H9 (cell line): ENCODE measurements around the gene GALNT2. TPM values are rescaled to one million over a fixed set of nuclear protein-coding genes. Genes with fewer than 3 reads are reported as not detected.
A peak's percentile ranks its signal among the peaks of the same experiment; 100 is the strongest.

ENCODE experiments used
- DNase-seq: peaks from one replicate; pipeline ENCODE4 v3.0.0-alpha.2; 2017
- H2AFZ ChIP-seq: one replicate; pipeline ENCODE4 v1.6.1; 2013; ENCODE audit warnings: mild to moderate bottlenecking, low read length, control low read depth, moderate library complexity
- H2AK5ac ChIP-seq: 2 replicates; pipeline ENCODE4 v1.6.1; 2013; ENCODE audit warnings: low read length, control low read depth, mixed read lengths; ENCODE audit not compliant: insufficient read length
- H2BK120ac ChIP-seq: one replicate; pipeline ENCODE4 v1.6.1; 2013; ENCODE audit warnings: low read depth, mild to moderate bottlenecking, low read length, control low read depth, inconsistent platforms; ENCODE audit not compliant: poor library complexity, severe bottlenecking
- H2BK12ac ChIP-seq: 2 replicates; pipeline ENCODE4 v1.6.1; 2013; ENCODE audit warnings: low read length, control low read depth, mixed read lengths, low read depth; ENCODE audit not compliant: insufficient read length
- H2BK15ac ChIP-seq: 2 replicates; pipeline ENCODE4 v1.6.1; 2013; ENCODE audit warnings: low read depth, low read length, control low read depth
- H2BK20ac ChIP-seq: one replicate; pipeline ENCODE4 v1.6.1; 2013; ENCODE audit warnings: low read depth, mild to moderate bottlenecking, low read length, control low read depth, inconsistent platforms; ENCODE audit not compliant: poor library complexity, severe bottlenecking
- H2BK5ac ChIP-seq: 2 replicates; pipeline ENCODE4 v1.6.1; 2013; ENCODE audit warnings: low read length, control low read depth, mixed read lengths; ENCODE audit not compliant: insufficient read length
- H3K14ac ChIP-seq: 2 replicates; pipeline ENCODE4 v1.6.1; 2013; ENCODE audit warnings: low read length, control low read depth; ENCODE audit not compliant: insufficient read depth
- H3K18ac ChIP-seq: 2 replicates; pipeline ENCODE4 v1.6.1; 2013; ENCODE audit warnings: low read depth, mild to moderate bottlenecking, mixed read lengths, low read length, control low read depth; ENCODE audit not compliant: insufficient read length
- H3K23ac ChIP-seq: 2 replicates; pipeline ENCODE4 v1.6.1; 2013; ENCODE audit warnings: low read length, control low read depth, mixed read lengths, low read depth; ENCODE audit not compliant: insufficient read length
- H3K23me2 ChIP-seq: 2 replicates; pipeline ENCODE4 v1.6.1; 2013; ENCODE audit warnings: low read depth, mild to moderate bottlenecking, mixed read lengths, low read length, control low read depth; ENCODE audit not compliant: insufficient read length, poor library complexity, severe bottlenecking
- H3K27ac ChIP-seq: 2 replicates; pipeline ENCODE4 v1.5.1; 2013; ENCODE audit warnings: low read length, control low read depth, mixed read lengths, low read depth; ENCODE audit not compliant: insufficient read length
- H3K27me3 ChIP-seq: 2 replicates; pipeline ENCODE4 v1.6.1; 2013; ENCODE audit warnings: low read length, control low read depth, inconsistent platforms; ENCODE audit not compliant: insufficient read depth
- H3K4ac ChIP-seq: 2 replicates; pipeline ENCODE4 v1.6.1; 2013; ENCODE audit warnings: low read depth, mild to moderate bottlenecking, control low read depth, inconsistent platforms, low read length, moderate library complexity
- H3K4me1 ChIP-seq: 2 replicates; pipeline ENCODE4 v1.6.1; 2013; ENCODE audit warnings: low read length, control low read depth, inconsistent platforms; ENCODE audit not compliant: insufficient read depth
- H3K4me2 ChIP-seq: 2 replicates; pipeline ENCODE4 v1.6.1; 2013; ENCODE audit warnings: low read length, control low read depth, mixed read lengths; ENCODE audit not compliant: insufficient read length, insufficient read depth
- H3K56ac ChIP-seq: 2 replicates; pipeline ENCODE4 v1.6.1; 2013; ENCODE audit warnings: low read depth, mild to moderate bottlenecking, mixed read lengths, low read length, control low read depth; ENCODE audit not compliant: insufficient read length
- H3K79me1 ChIP-seq: 2 replicates; pipeline ENCODE4 v1.6.1; 2013; ENCODE audit warnings: low read depth, mild to moderate bottlenecking, moderate library complexity, low read length, control low read depth, inconsistent platforms; ENCODE audit not compliant: insufficient read depth, poor library complexity, severe bottlenecking
- H3K79me2 ChIP-seq: 2 replicates; pipeline ENCODE4 v1.6.1; 2013; ENCODE audit warnings: low read length, control low read depth, inconsistent platforms; ENCODE audit not compliant: insufficient read depth
- H3K9ac ChIP-seq: 2 replicates; pipeline ENCODE4 v1.6.1; 2013; ENCODE audit warnings: low read length, control low read depth, mixed read lengths; ENCODE audit not compliant: insufficient read length; ENCODE audit errors: extremely low read depth
- H3K9me3 ChIP-seq: one replicate; pipeline ENCODE4 v1.6.1; 2013; ENCODE audit warnings: low read depth, low read length, inconsistent platforms; ENCODE audit not compliant: control insufficient read depth
- H3T11ph ChIP-seq: one replicate; pipeline ENCODE4 v1.6.1; 2013; ENCODE audit warnings: mild to moderate bottlenecking, low read length, control low read depth, inconsistent platforms
- H4K20me1 ChIP-seq: one replicate; pipeline ENCODE4 v1.6.1; 2013; ENCODE audit not compliant: control insufficient read depth, insufficient read length, insufficient read depth
- H4K5ac ChIP-seq: 2 replicates; pipeline ENCODE4 v1.6.1; 2013; ENCODE audit warnings: low read depth, mild to moderate bottlenecking, mixed read lengths, low read length, control low read depth; ENCODE audit not compliant: insufficient read length
- H4K8ac ChIP-seq: replicated peaks from 2 replicates; pipeline ENCODE4 v1.6.1; 2013; ENCODE audit warnings: low read length, control low read depth, mixed read lengths, low read depth; ENCODE audit not compliant: insufficient read length
- H4K91ac ChIP-seq: 2 replicates; pipeline ENCODE4 v1.6.1; 2013; ENCODE audit warnings: low read depth, mild to moderate bottlenecking, moderate library complexity, mixed read lengths, low read length, control low read depth; ENCODE audit not compliant: insufficient read length
- H3K27ac Mint-ChIP-seq, 3 experiments: 2 replicates in 2 of 3; 3 replicates in 1 of 3; pipeline ENCODE4 v1.8.0; 2020 to 2021; ENCODE audit warnings: mixed read lengths in 3 of 3, mild to moderate bottlenecking in 1 of 3, moderate library complexity in 1 of 3
- H3K27me3 Mint-ChIP-seq: 2 replicates; pipeline ENCODE4 v1.8.0; 2021; ENCODE audit warnings: low read depth, mild to moderate bottlenecking, moderate library complexity, mixed read lengths
- H3K36me3 Mint-ChIP-seq, 3 experiments: 2 replicates in 2 of 3; 3 replicates in 1 of 3; pipeline ENCODE4 v1.8.0; 2020 to 2021; ENCODE audit warnings: low read depth in 3 of 3, mixed read lengths in 3 of 3; ENCODE audit not compliant: insufficient read depth in 1 of 3
- H3K4me1 Mint-ChIP-seq, 2 experiments: 2 replicates each; pipeline ENCODE4 v1.8.0; 2020; ENCODE audit warnings: mixed read lengths in 2 of 2
- H3K4me3 Mint-ChIP-seq, 2 experiments: 2 replicates in 1 of 2; 3 replicates in 1 of 2; pipeline ENCODE4 v1.8.0; 2020 to 2021; ENCODE audit warnings: mild to moderate bottlenecking in 2 of 2, mixed read lengths in 2 of 2, moderate library complexity in 1 of 2
- H3K9me3 Mint-ChIP-seq, 2 experiments: 2 replicates in 1 of 2; 3 replicates in 1 of 2; pipeline ENCODE4 v1.8.0; 2020; ENCODE audit warnings: mild to moderate bottlenecking in 2 of 2, mixed read lengths in 2 of 2, moderate library complexity in 1 of 2
- WGBS: extraction: QIAGEN DNeasy Blood & Tissue Kit; methylation state at CpG from one replicate; pipeline ENCODE4 v1.1.7; 2013; ENCODE audit warnings: missing lambda C conversion rate, low lambda C conversion rate, mixed read lengths; ENCODE audit not compliant: insufficient read length; ENCODE audit errors: extremely low coverage; 5-methylcytosine and 5-hydroxymethylcytosine counted together
- total RNA-seq: library from RNA; stranded (reverse); gene quantifications from 2 replicates; pipeline ENCODE4 v1.2.1, GENCODE V29; 2021
- TF ChIP-seq, protein P1 (sequence below): fragments of 200-600 bp; sonication (generic); conservative IDR thresholded peaks from 3 replicates; pipeline ENCODE4 v1.8.0; 2021; ENCODE audit warnings: antibody characterized with exemption, mild to moderate bottlenecking

GALNT2 gene
- total RNA-seq, 1 experiment from 2014 or later = 57.6 TPM

GRCh38 chr1:230145505-230145899 lies 78.5 kb downstream of the GALNT2 start:
- Histone ChIP-seq H2BK12ac (no peak overlapping the region), H3K79me1 (no peaks in the 10 kb centered on the region), H4K20me1 (peaks cover 3% of the 10 kb centered on the region), H2BK5ac (no peak overlapping the region), H3K18ac (no peak overlapping the region), H3K79me2 (peaks cover 3% of the 10 kb centered on the region; the same call in 1 of the 2 replicates), H3K27ac (no peak overlapping the region), H3K9me3 (no peaks in the 10 kb centered on the region), H3K4me2 (no peak overlapping the region), H3K27me3 (no peaks in the 10 kb centered on the region), H3K14ac (no peak overlapping the region), H3K9ac (no peak overlapping the region), H3T11ph (no peak overlapping the region), H2AK5ac (no peak overlapping the region), H3K23me2 (no peaks in the 10 kb centered on the region), H4K91ac (no peak overlapping the region), H2BK15ac (no peak overlapping the region), H2BK120ac (no peak overlapping the region), H2BK20ac (no peak overlapping the region), H3K4ac (no peak overlapping the region), H4K8ac (no peak overlapping the region), H3K23ac (no peak overlapping the region), H3K4me1 (peaks cover 2% of the 10 kb centered on the region; the same call in 1 of the 2 replicates), H3K56ac (no peak overlapping the region), H2AFZ (no peak overlapping the region), H4K5ac (no peak overlapping the region)
- no peak for DNase-seq
- TF ChIP-seq, protein P1, sequence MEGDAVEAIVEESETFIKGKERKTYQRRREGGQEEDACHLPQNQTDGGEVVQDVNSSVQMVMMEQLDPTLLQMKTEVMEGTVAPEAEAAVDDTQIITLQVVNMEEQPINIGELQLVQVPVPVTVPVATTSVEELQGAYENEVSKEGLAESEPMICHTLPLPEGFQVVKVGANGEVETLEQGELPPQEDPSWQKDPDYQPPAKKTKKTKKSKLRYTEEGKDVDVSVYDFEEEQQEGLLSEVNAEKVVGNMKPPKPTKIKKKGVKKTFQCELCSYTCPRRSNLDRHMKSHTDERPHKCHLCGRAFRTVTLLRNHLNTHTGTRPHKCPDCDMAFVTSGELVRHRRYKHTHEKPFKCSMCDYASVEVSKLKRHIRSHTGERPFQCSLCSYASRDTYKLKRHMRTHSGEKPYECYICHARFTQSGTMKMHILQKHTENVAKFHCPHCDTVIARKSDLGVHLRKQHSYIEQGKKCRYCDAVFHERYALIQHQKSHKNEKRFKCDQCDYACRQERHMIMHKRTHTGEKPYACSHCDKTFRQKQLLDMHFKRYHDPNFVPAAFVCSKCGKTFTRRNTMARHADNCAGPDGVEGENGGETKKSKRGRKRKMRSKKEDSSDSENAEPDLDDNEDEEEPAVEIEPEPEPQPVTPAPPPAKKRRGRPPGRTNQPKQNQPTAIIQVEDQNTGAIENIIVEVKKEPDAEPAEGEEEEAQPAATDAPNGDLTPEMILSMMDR = no peak
- WGBS = no CpG with 5 or more reads among the region's 8 CpGs
- Mint-ChIP-seq H3K9me3 (no peaks in the 10 kb centered on the region; a peak in 1 of 5 replicates), H3K4me3 (no peak overlapping the region), H3K36me3 (no peaks in the 10 kb centered on the region), H3K27ac (peak overlapping the region in 2 of 3 experiments; percentile 42 to 63; a peak in 3 of 7 replicates), H3K4me1 (peaks cover 72 to 81% of the 10 kb centered on the region in 2 experiments), H3K27me3 (no peaks in the 10 kb centered on the region)
